NCI-H510A (cell line): ENCODE data around the gene RASSF3.
"Not testable (repeated sequence)": the region's sequence is repeated elsewhere in the genome, so short reads cannot be mapped to it uniquely, and the experiment has no call there.

Experiments used
- DNase-seq: peaks from one replicate; lab custom pipeline; 2025; lab: John Stamatoyannopoulos, UW

RASSF3 gene, protein sequence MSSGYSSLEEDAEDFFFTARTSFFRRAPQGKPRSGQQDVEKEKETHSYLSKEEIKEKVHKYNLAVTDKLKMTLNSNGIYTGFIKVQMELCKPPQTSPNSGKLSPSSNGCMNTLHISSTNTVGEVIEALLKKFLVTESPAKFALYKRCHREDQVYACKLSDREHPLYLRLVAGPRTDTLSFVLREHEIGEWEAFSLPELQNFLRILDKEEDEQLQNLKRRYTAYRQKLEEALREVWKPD

DNA sequence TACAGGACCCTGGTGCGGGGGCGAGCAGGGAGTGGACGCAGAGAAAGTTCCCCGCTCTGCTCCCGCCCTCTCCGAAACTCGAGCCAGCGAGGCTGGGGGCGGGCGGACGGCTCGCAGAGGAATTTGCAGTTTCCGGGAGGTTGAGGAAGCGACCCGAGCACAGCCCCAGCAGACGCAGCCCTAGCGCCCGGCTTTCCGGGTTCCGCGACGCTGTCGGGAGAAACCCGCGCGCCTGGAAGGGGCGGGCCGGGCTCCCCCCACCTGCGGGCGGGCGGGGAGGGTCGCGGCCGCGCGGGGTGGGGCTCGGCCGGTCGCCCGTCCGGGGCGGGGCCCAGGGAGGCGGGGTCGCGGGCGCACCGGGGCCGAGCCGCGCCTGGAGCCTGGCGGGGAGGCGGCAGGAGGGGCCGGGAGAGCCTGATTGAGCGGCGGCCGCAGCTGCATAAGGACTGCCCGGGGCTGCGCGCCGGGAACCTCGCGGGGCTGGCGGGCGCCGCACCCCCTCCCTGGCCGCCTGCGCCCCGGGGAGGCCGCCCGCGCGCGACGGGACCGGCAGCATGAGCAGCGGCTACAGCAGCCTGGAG, at the start of gene RASSF3:
TSS of gene RASSF3 (plus strand) at position 417 of the 581 bp plus-strand sequence. CDS start at position 555, 138 bp downstream.
- DNase-seq = peak; percentile 92

DNA sequence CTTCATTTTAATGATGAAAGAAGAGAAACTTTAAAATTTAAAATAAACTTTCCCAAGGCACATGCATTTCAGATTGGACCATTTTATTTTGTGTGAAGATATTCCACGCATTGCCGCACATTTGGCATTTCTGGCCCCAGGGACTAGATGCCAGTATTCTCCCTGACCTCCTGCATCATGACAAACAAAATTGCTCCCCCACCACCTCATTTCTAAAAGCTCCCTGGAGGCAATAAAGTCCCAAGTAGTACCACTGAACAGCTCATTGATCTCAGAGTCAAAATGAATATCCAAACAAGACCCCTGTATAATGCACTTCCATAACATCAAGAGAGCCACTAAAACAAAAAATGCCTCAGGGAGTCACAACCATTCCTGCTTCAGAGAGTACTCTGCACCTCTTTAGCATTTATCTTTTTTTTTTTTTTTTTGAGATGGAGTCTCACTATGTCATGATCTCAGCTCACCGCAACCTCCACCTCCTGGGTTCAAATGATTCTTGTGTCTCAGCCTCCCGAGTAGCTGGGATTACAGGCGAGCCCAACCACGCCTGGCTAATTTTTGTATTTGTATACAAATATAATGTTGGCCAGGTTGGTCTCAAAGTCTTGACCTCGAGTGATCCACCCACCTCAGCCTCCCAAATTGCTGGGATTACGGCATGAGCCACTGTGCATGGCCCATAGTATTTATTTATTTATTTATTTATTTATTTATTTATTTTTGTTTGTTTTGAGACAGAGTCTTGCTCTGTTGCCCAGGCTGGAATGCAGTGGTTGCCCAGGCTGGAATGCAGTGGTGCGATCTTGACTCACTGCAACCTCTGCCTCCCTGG, 48.8 kb upstream of the RASSF3 start:
- DNase-seq = no peak

DNA sequence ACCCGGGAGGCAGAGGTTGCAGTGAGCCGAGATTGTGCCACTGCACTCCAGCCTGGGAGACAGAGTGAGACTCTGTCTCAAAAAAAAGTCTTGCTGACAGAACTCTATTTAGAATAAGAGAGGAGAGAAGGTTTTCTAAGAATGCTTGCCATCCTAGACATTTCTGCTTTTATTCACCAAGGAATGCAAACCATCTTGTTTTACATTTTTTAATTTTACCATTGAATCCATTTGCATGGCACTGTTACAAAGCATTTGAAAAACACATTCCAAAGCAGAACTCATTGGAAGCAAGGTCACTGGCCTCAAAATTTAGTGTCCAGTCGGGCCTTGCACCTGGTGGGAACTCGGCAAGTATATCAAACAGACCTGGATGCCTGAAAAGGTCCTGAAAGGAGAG, 44.2 kb upstream of the RASSF3 start:
- no peak for DNase-seq

DNA sequence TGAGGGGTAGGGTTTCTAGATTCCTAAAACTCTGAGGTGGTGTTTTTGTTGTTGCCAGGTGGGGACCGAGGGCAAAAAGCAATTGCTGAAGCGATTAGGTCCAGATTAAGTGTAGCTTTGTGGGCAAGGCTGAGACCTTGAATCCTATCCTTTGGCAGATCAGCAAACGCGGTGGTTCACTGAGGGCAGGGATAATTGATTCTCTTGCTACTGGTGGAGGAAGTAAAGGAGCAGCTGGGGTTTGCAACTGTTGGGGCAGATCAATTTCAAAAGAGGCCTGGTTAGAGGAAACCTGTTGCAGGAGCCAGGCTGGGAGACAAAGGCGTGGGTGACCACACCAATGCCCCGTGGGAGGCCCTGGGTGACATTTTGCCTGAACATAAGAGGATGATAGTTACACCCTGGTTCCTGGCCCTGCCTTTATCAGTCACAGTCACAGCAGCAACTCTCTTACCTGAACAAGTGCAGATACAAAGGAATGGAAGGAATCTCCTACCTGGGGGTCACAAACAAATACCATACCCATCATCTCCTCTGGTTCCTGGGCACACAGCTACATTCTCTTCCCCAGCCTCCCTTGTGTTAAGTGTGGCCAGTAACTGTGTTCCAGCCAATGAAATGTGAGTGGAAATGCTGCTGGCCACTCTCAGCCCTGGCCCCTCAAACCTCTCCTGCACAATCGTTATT, 43.3 kb upstream of the RASSF3 start:
- no peak for DNase-seq

DNA sequence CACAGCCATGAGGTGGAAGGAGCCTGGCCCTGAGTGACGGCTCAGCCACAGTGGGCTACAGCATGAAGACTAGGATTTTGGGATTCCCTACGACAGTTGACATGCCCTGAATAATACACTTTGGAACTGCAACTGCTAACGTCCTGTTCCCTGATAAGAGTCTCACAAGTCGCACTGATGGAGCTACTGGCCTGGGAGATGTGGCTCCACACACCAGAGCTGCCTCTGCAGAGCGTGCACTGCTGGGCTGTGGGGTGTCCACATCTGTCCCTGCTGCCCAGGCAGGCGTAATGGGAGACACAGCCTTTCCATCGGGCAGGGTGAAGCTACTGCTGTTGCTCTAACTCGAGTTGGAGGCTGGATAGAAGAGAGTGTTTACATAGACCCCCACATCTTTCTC, 42.7 kb upstream of the RASSF3 start:
- no peak for DNase-seq

DNA sequence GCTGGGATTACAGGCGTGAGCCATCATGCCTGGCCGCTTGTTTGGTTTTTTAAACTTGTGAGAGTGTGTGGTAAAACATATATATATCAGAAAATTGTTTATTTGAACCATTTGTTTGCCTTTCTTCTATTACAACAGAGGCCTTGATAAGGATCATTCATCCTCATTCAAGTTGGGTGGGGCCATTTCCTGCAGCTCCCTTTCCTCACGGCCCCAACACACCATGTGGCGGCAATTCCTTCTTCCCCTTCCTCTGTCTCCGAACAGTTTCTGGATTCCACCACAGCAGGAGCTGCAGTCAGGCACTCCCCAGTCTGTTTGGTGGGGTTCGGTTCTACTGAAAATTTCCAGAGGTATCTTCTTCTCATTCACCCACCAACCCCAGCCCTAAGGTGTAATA, 42.0 kb upstream of the RASSF3 start:
- DNase-seq = no peak

DNA sequence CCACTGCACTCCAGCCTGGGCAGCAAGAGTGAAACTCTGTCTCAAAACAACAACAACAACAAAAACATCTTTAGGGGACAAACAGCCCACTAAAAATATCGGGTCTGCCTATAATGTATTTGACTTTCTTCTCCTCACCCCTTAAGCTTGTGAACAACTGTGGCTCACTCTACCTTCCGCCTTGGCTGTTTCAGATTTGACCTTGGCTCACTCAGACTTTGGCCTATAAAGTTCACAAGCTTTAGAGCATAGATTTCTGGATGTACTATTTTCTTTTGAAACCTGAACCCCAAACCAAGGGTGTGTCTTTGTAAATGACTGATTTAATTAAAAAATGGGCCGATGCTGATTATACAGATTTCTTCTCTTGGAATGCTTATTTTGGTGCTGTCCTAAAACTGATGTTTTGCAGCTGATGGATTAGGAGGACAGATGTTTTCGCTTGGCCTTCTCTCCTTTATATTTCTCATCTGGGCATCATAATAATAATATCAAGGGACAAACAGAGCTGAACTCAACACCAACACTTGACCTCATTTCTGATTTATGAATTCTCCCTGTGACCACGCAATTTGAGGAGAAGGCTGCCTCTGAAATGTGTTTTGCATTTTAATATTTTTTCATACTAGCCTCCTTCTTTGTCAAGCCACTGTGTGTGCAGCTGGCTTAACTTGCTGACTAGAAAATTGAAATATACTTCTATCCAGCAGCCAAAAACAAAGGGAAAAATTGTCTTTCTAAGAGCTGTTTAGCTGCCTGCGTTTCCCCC, 40.2 kb upstream of the RASSF3 start:
- no peak for DNase-seq

DNA sequence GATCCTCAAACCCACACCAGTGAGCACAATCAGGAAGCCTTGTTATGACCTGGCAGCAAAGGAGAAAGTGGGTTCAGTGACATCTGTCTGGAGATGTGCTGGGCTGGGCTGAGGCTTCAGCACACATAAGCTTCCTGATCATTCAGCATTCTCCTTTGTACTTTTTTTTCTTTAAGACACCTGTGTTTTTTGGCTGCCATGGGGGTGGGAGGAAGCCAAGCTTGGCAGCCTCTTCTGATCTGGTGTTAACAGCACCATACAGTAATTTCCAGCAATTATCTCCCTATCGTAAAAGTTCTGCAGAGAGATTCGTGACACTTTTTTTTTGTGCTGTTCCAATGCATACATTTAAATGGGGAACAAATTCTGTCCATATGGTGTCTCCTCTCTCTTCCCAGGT, 38.9 kb upstream of the RASSF3 start:
- no peak for DNase-seq

DNA sequence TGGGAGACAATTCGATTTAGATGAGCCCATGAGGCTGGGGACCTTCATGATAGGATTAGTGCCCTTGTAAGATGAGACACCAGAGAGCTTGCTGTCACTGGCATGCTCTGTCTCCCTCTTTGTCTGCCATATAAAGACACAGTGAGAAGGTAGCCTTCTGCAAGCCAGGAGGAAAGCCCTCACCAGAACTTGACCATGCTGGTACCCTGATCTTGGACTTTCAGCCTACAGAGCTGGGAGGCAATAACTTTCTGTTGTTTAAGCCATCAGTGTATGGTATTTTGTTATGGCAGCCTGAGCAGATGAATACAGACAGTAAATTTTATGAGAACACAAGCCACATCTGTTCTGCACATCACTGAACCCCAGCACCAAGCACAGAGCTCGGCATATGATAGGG, 38.1 kb upstream of the RASSF3 start:
- DNase-seq = no peak

DNA sequence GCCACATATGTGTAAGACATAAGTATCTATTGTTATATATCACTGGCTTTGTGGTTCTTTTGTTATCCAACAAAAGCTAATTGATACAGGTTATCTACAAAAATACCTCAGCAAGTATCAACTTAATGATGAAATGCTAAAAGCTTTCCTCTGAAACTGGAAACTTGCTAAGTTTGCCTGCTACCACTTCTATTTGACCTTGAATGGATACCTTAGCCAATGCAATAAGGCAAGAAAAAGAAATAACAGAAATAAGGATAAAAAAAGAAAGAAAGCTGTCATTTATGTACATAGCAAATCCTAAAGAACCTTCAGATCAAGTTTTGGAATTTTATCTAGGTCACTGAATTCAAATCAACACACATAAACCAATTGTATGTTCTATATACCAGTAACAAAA, 35.5 kb upstream of the RASSF3 start:
- no peak for DNase-seq

DNA sequence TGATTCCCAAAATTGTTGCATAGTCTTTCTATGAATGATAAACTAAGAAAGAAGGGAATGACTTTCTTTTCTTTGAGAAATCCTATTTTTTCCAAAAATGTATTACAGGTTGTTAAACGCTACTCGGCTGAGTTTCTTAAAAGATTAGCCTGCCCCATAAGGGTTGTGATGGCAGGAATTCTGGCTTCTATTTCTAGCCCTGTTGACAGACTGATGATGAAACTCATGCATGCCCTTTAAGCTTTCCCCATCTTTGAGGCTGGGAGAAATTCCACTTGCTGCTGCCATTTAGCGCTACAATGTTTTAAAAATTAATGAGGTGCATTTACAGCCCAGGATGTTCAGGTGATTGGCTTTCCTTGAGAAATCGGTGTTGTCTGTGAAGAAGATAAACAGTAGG, 33.2 kb upstream of the RASSF3 start:
- DNase-seq = no peak

DNA sequence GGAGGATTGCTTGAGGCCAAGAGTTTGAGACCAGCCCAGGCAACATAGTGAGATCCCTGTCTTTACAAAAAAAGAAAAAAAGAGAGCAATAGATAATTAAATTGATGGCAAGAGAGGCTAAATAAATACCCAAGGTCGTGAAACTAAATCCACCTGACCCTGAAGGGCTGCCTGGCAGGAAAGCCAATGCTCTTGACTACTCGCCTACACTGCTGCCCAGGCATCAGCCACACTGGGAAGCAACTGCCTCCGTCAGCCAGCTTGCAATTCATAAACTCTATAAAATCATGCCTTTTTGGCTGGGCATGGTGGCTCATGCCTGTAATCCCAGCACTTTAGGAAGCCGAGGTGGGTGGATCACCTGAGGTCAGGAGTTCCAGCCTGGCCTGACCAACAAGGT, 31.7 kb upstream of the RASSF3 start:
- DNase-seq = no peak

DNA sequence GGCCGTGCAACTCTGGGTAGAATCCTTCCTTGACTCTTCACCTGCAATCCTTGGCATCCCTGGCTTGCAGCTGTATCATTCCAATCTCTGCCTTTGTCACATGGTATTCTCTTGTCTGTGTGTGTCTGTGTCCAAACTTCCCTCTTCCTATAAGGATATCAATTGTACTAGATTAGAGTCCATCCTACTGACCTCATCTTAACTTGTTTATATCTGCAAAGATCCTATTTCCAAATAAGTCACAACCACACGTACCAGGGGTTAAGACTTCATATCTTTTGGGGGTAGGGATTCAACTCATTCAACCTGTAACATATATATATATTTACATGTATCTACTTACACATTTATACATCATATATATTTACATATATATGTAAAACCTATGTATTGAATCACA, 29.6 kb upstream of the RASSF3 start:
- DNase-seq = no peak

DNA sequence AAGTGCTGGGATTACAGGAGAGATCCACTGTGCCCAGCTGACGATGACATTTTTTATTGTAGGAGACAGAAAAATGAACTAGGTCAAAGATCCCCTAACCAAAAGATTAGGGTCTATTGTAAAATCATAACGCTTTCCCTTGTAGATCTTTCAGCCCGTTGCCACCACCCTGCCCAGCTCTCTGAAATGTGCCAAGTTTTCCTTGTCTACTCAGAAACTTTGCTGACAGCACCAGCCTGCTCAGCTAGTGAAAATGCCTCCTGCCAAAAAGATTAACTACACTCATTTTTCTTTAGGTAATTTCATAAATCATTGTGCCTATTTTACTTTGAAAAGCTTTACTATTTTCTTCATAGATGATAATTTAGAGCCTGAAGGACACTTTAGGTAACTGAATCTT, 28.2 kb upstream of the RASSF3 start:
- no peak for DNase-seq

DNA sequence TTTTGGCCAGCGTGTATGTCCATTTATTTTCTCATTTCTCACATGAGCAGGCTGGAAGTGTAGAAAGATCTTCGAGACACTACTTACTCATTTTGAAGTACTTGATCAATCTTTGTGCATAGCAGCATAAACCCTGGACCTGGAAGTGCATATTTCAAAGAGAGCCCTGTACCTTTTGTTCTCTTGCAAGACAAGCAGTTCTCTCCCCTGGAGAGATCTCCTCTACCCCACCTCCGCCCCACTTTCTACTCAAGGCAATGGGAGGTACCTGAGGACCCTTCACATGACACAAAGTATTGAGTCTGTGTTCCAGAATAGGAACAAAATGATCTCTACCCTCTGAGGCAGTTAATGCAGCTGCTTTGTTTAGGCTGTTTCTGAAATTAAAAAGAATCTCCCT, 27.4 kb upstream of the RASSF3 start:
- DNase-seq = no peak

DNA sequence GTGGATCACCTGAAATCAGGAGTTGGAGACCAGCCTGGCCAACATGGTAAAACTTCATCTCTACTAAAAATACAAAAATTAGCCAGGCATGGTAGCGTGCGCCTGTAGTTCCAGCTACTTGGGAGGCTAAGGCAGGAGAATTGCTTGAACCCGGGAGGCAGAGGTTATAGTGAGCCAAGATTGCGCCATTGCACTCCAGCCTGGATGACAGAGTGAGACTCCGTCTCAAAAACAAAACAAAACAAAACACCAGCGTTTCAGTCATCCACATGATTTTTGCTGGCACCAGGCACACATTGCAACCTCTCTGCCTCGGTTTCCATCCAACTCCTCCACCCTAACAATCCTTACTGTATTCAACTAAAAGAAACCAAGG, 26.9 kb upstream of the RASSF3 start:
- DNase-seq = not testable (repeated sequence)

DNA sequence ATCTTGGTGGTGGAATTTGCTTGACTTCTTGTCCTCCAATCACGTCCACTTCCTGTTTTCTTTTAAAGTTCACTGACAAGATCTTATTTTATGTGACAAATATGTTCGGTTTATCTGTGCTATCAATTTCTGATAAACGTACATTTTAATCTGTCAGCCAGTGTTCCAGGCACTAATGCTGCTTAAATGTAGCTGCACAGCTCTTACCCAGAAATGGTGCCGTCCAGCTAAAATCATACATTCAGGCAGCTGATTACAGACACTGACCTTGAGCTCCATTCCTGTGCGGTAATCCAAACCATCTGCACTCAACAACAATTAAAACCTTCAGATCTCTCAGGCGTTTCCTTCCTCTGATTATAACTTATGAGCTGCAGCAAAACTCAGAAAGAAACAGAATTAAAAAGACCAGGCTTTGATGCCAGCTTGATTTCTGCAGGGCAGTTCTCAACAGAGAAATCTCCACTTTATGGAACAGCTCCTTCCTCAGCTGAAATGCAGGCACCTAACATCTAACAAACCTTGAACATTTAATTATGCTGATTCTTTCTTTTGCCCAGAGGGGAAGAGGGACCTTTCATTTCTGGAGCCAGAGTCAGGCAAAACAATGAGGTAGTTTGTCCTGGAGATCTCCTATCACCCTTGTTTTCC, 26.4 kb upstream of the RASSF3 start:
- no peak for DNase-seq

DNA sequence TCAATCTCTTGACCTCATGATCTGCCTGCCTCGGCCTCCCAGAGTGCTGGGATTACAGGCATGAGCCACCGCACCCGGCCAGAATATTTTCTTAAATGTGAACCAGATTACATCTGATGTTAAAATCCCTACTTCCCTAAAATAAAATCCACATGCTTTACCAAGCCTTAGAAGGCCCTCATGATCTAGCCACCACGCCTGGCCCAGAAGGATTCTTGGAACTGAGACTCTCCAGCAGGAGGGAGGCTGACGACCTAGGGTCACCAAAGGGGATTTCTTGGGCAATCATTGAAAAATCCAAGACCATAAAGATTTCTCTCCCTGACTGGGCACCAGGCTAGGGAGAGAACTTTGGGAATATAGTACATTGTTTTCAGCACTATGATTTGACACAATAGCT, 25.2 kb upstream of the RASSF3 start:
- DNase-seq = no peak

DNA sequence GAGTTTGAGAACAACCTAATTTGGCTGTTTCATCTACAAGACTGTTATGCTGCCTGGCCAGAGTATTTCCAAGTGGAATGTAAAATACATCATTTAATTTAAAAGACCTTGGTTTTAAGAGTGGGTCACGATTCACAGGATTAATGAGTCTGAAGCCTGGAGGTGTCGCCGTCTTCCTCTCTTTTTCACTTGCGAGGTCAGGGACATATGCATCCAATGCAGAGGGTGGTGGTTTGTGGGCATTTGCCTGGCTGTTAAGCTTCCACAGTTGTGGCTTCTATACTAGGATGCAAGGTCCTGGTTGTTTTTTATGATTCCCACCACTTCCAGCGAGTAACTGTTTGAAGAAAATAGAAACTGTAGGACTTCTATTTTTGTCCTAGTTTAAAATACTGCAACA, 22.8 kb upstream of the RASSF3 start:
- DNase-seq = no peak

DNA sequence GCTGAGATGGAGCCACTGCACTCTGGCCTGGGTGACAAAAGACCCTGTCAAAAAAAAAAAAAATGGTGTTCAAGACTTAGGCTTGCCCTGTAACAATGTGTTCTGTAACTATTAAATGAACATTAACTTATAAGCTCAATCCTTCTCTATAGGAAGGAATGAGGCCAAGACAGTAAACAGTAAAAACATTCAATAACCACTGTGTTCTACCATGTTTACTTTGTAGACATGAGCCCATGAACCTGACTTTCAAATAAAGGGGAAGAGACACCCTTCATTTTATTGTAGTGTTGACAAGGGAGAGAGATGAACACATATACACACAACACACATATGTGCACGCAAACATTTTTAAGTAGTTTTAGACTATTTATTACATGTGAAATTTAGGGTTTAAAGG, 20.1 kb upstream of the RASSF3 start:
- DNase-seq = no peak
